DND-41 (cell line): ENCODE results near the gene LINC01488.

Source experiments
- EZH2 ChIP-seq: IDR thresholded peaks from 3 replicates; pipeline ENCODE4 v1.6.1; 2012; ENCODE audit warnings: borderline replicate concordance, low read depth, mild to moderate bottlenecking, moderate library complexity, low read length, inconsistent platforms; ENCODE audit not compliant: severe bottlenecking
- TF ChIP-seq, protein P1 (sequence below): IDR thresholded peaks from 2 replicates; pipeline ENCODE4 v1.5.1; 2012; ENCODE audit warnings: borderline replicate concordance, low read length, moderate library complexity, mild to moderate bottlenecking; ENCODE audit not compliant: poor library complexity, severe bottlenecking; ENCODE audit errors: extremely low read depth

DNA sequence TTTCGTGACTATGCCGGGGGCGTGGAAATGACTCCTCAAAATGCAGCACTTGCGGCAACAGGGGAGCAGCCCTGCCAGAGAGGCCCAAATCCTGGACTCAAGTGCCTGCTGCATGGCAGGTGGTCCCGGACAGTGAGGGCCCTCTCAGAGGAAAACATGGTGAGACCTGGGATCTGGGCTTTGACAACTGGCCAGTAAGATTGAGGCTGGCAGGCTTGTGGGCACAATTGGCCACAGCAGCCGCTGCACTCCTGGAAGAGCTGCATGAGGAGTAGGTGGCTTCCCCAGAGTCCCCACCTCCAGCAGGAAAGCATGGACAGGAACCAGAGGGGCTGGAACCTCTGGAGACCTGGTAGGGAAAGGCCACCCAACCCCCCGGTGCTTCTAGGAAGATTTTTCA, 13.4 kb downstream of the LINC01488 start:
- TF ChIP-seq, protein P1, sequence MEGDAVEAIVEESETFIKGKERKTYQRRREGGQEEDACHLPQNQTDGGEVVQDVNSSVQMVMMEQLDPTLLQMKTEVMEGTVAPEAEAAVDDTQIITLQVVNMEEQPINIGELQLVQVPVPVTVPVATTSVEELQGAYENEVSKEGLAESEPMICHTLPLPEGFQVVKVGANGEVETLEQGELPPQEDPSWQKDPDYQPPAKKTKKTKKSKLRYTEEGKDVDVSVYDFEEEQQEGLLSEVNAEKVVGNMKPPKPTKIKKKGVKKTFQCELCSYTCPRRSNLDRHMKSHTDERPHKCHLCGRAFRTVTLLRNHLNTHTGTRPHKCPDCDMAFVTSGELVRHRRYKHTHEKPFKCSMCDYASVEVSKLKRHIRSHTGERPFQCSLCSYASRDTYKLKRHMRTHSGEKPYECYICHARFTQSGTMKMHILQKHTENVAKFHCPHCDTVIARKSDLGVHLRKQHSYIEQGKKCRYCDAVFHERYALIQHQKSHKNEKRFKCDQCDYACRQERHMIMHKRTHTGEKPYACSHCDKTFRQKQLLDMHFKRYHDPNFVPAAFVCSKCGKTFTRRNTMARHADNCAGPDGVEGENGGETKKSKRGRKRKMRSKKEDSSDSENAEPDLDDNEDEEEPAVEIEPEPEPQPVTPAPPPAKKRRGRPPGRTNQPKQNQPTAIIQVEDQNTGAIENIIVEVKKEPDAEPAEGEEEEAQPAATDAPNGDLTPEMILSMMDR, result no peak
- no peak for TF ChIP-seq EZH2
